GM10847 (cell line): ENCODE data around the gene KCNMB4.

Experiments
- POLR2A ChIP-seq: IDR thresholded peaks from 2 replicates; pipeline ENCODE4 v1.6.1; 2011; ENCODE audit not compliant: insufficient read length; ENCODE audit errors: extremely low read depth

The KCNMB4 gene

GRCh38 chr12:70403826-70404225, 37.7 kb downstream of the KCNMB4 start:
- TF ChIP-seq POLR2A = no peak

- no peak for TF ChIP-seq POLR2A
These were observed 42.1 kb downstream of the KCNMB4 start for GRCh38 chr12:70408004-70408790.

- no peak for TF ChIP-seq POLR2A
These were observed 49.9 kb downstream of the KCNMB4 start for GRCh38 chr12:70415987-70416386.

GRCh38 chr12:70417121-70417520, 51.0 kb downstream of the KCNMB4 start:
- no peak for TF ChIP-seq POLR2A

GRCh38 chr12:70418101-70418500, 52.0 kb downstream of the KCNMB4 start:
- no peak for TF ChIP-seq POLR2A

GRCh38 chr12:70422631-70423030, 56.5 kb downstream of the KCNMB4 start:
- no peak for TF ChIP-seq POLR2A

GRCh38 chr12:70426620-70427019, 60.5 kb downstream of the KCNMB4 start:
- no peak for TF ChIP-seq POLR2A

GRCh38 chr12:70427611-70428010, 61.5 kb downstream of the KCNMB4 start:
- no peak for TF ChIP-seq POLR2A

- no peak for TF ChIP-seq POLR2A
These were observed 64.3 kb downstream of the KCNMB4 start for GRCh38 chr12:70430400-70430799.

- no peak for TF ChIP-seq POLR2A
These were observed 70.7 kb downstream of the KCNMB4 start for GRCh38 chr12:70436836-70437235.

GRCh38 chr12:70443062-70443673, 77.1 kb downstream of the KCNMB4 start:
- TF ChIP-seq POLR2A = no peak

GRCh38 chr12:70444903-70445302, 78.8 kb downstream of the KCNMB4 start:
- no peak for TF ChIP-seq POLR2A

GRCh38 chr12:70448371-70448770, 82.3 kb downstream of the KCNMB4 start:
- TF ChIP-seq POLR2A = no peak

GRCh38 chr12:70449074-70449752, 83.1 kb downstream of the KCNMB4 start:
- no peak for TF ChIP-seq POLR2A

GRCh38 chr12:70449753-70450341, 83.8 kb downstream of the KCNMB4 start:
- TF ChIP-seq POLR2A = no peak

GRCh38 chr12:70451528-70451927, 85.4 kb downstream of the KCNMB4 start:
- no peak for TF ChIP-seq POLR2A
